ENCODE measurements around the gene SPSB4. TPM values are rescaled to one million over a fixed set of nuclear protein-coding genes. Genes with fewer than 3 reads are reported as not detected.

The SPSB4 gene
- total and polyA plus RNA-seq, 2 of the 13 experiments (the other 11 are each of a cell fraction or from before 2014, with no cell fraction given) = not detected

DNA sequence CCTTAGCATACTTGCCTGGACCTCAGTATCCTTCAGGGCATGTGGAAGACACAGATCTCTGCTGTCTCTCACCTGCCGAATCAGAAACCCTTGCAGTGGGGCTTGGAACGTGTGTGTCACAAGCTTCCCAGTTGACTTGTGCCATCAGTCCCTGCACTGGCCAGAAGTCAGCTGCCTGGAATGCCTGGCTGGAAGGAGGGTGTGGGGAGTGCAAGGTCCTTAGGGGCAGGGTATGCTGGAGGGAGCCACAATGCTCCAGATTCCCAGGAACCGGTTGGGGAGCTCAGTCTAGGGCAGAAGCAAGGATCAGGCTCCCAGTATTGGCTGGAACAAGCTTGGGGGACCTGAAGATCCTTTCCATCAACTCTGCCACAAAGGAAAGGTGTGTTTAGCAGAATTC is 27.1 kb downstream of the SPSB4 start:
- Histone ChIP-seq H3K4me3 (replicated peaks in 1 of 3; ENCODE audit: insufficient read depth in 1 of 3, low read depth in 2 of 3, low read length in 3 of 3) (no peak overlapping the region), H3K27me3 (ENCODE audit: control insufficient read depth in 1 of 2, insufficient read depth in 2 of 2, low read length in 2 of 2) (peaks cover 0 to 45% of the 10 kb centered on the region in 2 experiments; a peak in 4 of 5 replicates), H3K79me2 (ENCODE audit: insufficient read depth, low read length) (no peaks in the 10 kb centered on the region), H2AFZ (ENCODE audit: low read length) (no peak overlapping the region), H3K4me2 (ENCODE audit: low read depth, low read length) (no peak overlapping the region), H3K27ac (ENCODE audit: extremely low read length, insufficient read depth, low read length) (no peak overlapping the region), H3K36me3 (replicated peaks in 1 of 2; ENCODE audit: control insufficient read depth in 1 of 2, insufficient read depth in 2 of 2, low read length in 2 of 2) (no peaks in the 10 kb centered on the region), H4K20me1 (ENCODE audit: insufficient read depth, low read length) (no peaks in the 10 kb centered on the region), H3K9me3 (ENCODE audit: low read length) (no peaks in the 10 kb centered on the region), H3K4me1 (ENCODE audit: insufficient read depth, low read length) (peaks cover 10% of the 10 kb centered on the region), H3K9ac (ENCODE audit: insufficient read depth, low read depth, low read length) (no peak overlapping the region)
- ATAC-seq = peak; percentile 47; the same call in 2 of the 3 replicates
- in situ Hi-C loops (cut with HindIII; ENCODE audit: extremely low pct_ligation_motif_present, low pct_unique_long_range_greater_than_20kb) = no loop called here
- BruUV-seq (replicated peaks) = no TSS peak
- ChIA-PET CTCF (ENCODE audit: low intra/inter-chr PET ratio, low total read pairs) (no interaction called here), POLR2A (no interaction called here)
- WGBS (ENCODE audit: low lambda C conversion rate) = 30% methylated on average over 3 of the region's 3 CpGs
- intact Hi-C loops (cut with micrococcal nuclease; ENCODE audit: unreplicated experiment) = no loop called here
- no peak for DNase-seq (ENCODE audit: low spot score)
- TF ChIP-seq HIVEP1 (CRISPR knock-in tag; IDR thresholded peaks at IDR 0.05) = no peak
- TF ChIP-seq RFXANK (CRISPR knock-in tag; IDR thresholded peaks at IDR 0.05) = no peak
- no peak for TF ChIP-seq ZNF776 (CRISPR knock-in tag; IDR thresholded peaks at IDR 0.05)
- no peak for TF ChIP-seq ZBTB1 (CRISPR knock-in tag; IDR thresholded peaks at IDR 0.05; ENCODE audit: borderline replicate concordance)
- no peak for TF ChIP-seq SMYD3 (CRISPR knock-in tag; IDR thresholded peaks at IDR 0.05)
- no peak for TF ChIP-seq ZNF839 (CRISPR knock-in tag; IDR thresholded peaks at IDR 0.05; ENCODE audit: borderline replicate concordance)
- TF ChIP-seq, protein P1, sequence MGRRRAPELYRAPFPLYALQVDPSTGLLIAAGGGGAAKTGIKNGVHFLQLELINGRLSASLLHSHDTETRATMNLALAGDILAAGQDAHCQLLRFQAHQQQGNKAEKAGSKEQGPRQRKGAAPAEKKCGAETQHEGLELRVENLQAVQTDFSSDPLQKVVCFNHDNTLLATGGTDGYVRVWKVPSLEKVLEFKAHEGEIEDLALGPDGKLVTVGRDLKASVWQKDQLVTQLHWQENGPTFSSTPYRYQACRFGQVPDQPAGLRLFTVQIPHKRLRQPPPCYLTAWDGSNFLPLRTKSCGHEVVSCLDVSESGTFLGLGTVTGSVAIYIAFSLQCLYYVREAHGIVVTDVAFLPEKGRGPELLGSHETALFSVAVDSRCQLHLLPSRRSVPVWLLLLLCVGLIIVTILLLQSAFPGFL (CRISPR knock-in tag; IDR thresholded peaks at IDR 0.05) = no peak
- no peak for TF ChIP-seq SIX1 (CRISPR knock-in tag; IDR thresholded peaks at IDR 0.05; ENCODE audit: borderline replicate concordance)
- no peak for TF ChIP-seq ZNF547 (CRISPR knock-in tag; IDR thresholded peaks at IDR 0.05)
- TF ChIP-seq FOXJ3 (CRISPR knock-in tag; IDR thresholded peaks at IDR 0.05; ENCODE audit: borderline replicate concordance) = no peak
- TF ChIP-seq HMG20A (CRISPR knock-in tag; IDR thresholded peaks at IDR 0.05; ENCODE audit: borderline replicate concordance) = no peak
- TF ChIP-seq HNRNPL (IDR thresholded peaks at IDR 0.05; ENCODE audit: low read depth, low read length) = no peak
- no peak for TF ChIP-seq MED13 (CRISPR knock-in tag; IDR thresholded peaks at IDR 0.05)
- TF ChIP-seq ZNF225 (CRISPR knock-in tag; IDR thresholded peaks at IDR 0.05) = no peak
- TF ChIP-seq ZNF501 (CRISPR knock-in tag; IDR thresholded peaks at IDR 0.05) = no peak
- TF ChIP-seq, protein P2, sequence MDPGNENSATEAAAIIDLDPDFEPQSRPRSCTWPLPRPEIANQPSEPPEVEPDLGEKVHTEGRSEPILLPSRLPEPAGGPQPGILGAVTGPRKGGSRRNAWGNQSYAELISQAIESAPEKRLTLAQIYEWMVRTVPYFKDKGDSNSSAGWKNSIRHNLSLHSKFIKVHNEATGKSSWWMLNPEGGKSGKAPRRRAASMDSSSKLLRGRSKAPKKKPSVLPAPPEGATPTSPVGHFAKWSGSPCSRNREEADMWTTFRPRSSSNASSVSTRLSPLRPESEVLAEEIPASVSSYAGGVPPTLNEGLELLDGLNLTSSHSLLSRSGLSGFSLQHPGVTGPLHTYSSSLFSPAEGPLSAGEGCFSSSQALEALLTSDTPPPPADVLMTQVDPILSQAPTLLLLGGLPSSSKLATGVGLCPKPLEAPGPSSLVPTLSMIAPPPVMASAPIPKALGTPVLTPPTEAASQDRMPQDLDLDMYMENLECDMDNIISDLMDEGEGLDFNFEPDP (CRISPR knock-in tag; conservative IDR thresholded peaks at IDR 0.05) = no peak
- TF ChIP-seq MXI1 (IDR thresholded peaks at IDR 0.05; ENCODE audit: borderline replicate concordance, low read depth, low read length) = no peak
- TF ChIP-seq BRCA1 (CRISPR knock-in tag; IDR thresholded peaks at IDR 0.05) = no peak
- FAIRE-seq = no peak
